HG02759 (cell line): Measurements from ENCODE around the gene JAG1.

Experiments
- ATAC-seq: cut with Tn5 transposase; IDR thresholded peaks from one replicate; pipeline ENCODE4 v1.9.1; 2021; ENCODE audit warnings: mild to moderate bottlenecking, moderate library complexity; ENCODE audit not compliant: unreplicated experiment

The JAG1 gene

GRCh38 chr20:10639737-10640556 is 33.9 kb downstream of the JAG1 start:
- ATAC-seq: no peak

- no peak for ATAC-seq
Observed at GRCh38 chr20:10639077-10639736, 34.6 kb downstream of the JAG1 start.

GRCh38 chr20:10637563-10637962 is 36.2 kb downstream of the JAG1 start:
- ATAC-seq: no peak

- no peak for ATAC-seq
Observed at GRCh38 chr20:10637031-10637559, 36.7 kb downstream of the JAG1 start.

- no peak for ATAC-seq
Observed at GRCh38 chr20:10636326-10636818, 37.4 kb downstream of the JAG1 start.

GRCh38 chr20:10635476-10636208 is 38.2 kb downstream of the JAG1 start:
- no peak for ATAC-seq

GRCh38 chr20:10634683-10635411 is 39.0 kb downstream of the JAG1 start:
- no peak for ATAC-seq

GRCh38 chr20:10634211-10634610 is 39.6 kb downstream of the JAG1 start:
- no peak for ATAC-seq

- ATAC-seq: no peak
Observed at GRCh38 chr20:10633718-10634117, 40.1 kb downstream of the JAG1 start.

GRCh38 chr20:10632721-10633509 is 40.9 kb downstream of the JAG1 start:
- no peak for ATAC-seq

- no peak for ATAC-seq
Observed at GRCh38 chr20:10631126-10631525, 42.7 kb downstream of the JAG1 start.

GRCh38 chr20:10629946-10630650 is 43.7 kb downstream of the JAG1 start:
- no peak for ATAC-seq

- ATAC-seq: no peak
Observed at GRCh38 chr20:10626896-10627295, 46.9 kb downstream of the JAG1 start.

GRCh38 chr20:10625641-10626040 is 48.2 kb downstream of the JAG1 start:
- ATAC-seq: no peak

- no peak for ATAC-seq
Observed at GRCh38 chr20:10622657-10623418, 51.0 kb downstream of the JAG1 start.

- no peak for ATAC-seq
Observed at GRCh38 chr20:10621149-10621548, 52.6 kb downstream of the JAG1 start.

GRCh38 chr20:10619427-10619826 is 54.4 kb downstream of the JAG1 start:
- ATAC-seq: no peak

GRCh38 chr20:10618611-10619245 is 55.1 kb downstream of the JAG1 start:
- no peak for ATAC-seq
